ACC112 (cell line): Measurements from ENCODE around the gene TMEM184C.

ENCODE experiments used
- H2AFZ ChIP-seq: fragments of 200-600 bp; sonication (generic); one replicate; pipeline ENCODE4 v1.6.0; 2017; ENCODE audit warnings: antibody characterized with exemption, low read length; ENCODE audit not compliant: unreplicated experiment
- H3K27ac ChIP-seq: fragments of 200-600 bp; sonication (generic); 2 replicates; pipeline ENCODE4 v1.5.1; 2014; ENCODE audit warnings: low read depth, mild to moderate bottlenecking, antibody characterized with exemption, low read length, moderate library complexity
- H3K27me3 ChIP-seq: fragments of 200-600 bp; sonication (generic); 2 replicates; pipeline ENCODE4 v1.6.1; 2014; ENCODE audit warnings: mild to moderate bottlenecking, antibody characterized with exemption, low read length, moderate library complexity, mixed read lengths; ENCODE audit not compliant: insufficient read depth
- H3K36me3 ChIP-seq: fragments of 200-600 bp; sonication (generic); 2 replicates; pipeline ENCODE4 v1.6.1; 2016; ENCODE audit warnings: mild to moderate bottlenecking, antibody characterized with exemption, low read length, moderate library complexity, mixed read lengths; ENCODE audit not compliant: insufficient read depth
- H3K4me1 ChIP-seq: fragments of 200-600 bp; sonication (generic); one replicate; pipeline ENCODE4 v1.6.1; 2016; ENCODE audit warnings: low read length, mixed read lengths; ENCODE audit not compliant: insufficient read depth, unreplicated experiment, control insufficient read depth
- H3K4me3 ChIP-seq: fragments of 200-600 bp; sonication (generic); 2 replicates; pipeline ENCODE4 v1.5.1; 2014; ENCODE audit warnings: mild to moderate bottlenecking, low read depth, low read length
- H3K79me2 ChIP-seq: fragments of 200-600 bp; sonication (generic); one replicate; pipeline ENCODE4 v1.6.0; 2016; ENCODE audit warnings: low read length; ENCODE audit not compliant: control insufficient read depth, unreplicated experiment, insufficient read depth

Gene TMEM184C

GRCh38 chr4:147599206-147599605, 18.0 kb upstream of the TMEM184C start:
- Histone ChIP-seq H2AFZ (peak overlapping the region; percentile 37), H3K4me1 (peaks cover 22% of the 10 kb centered on the region), H3K27ac (no peak overlapping the region; the same call in 1 of the 2 replicates), H3K27me3 (no peaks in the 10 kb centered on the region), H3K4me3 (no peak overlapping the region), H3K79me2 (no peaks in the 10 kb centered on the region), H3K36me3 (no peaks in the 10 kb centered on the region)

- Histone ChIP-seq H3K27me3 (no peaks in the 10 kb centered on the region), H3K36me3 (no peaks in the 10 kb centered on the region), H3K79me2 (no peaks in the 10 kb centered on the region), H2AFZ (peak overlapping the region; percentile 37), H3K4me3 (no peak overlapping the region), H3K4me1 (peaks cover 22% of the 10 kb centered on the region), H3K27ac (peak overlapping the region; percentile 28; the same call in 1 of the 2 replicates)
Observed at GRCh38 chr4:147599769-147600168, 17.4 kb upstream of the TMEM184C start.

GRCh38 chr4:147605499-147605898, 11.7 kb upstream of the TMEM184C start:
- no peaks in the 10 kb centered on the region for H3K27me3 ChIP-seq
- no peaks in the 10 kb centered on the region for H3K79me2 ChIP-seq
- no peak overlapping the region for H2AFZ ChIP-seq
- no peak overlapping the region for H3K4me3 ChIP-seq
- no peaks in the 10 kb centered on the region for H3K36me3 ChIP-seq
- H3K4me1 ChIP-seq = no peaks in the 10 kb centered on the region
- H3K27ac ChIP-seq = no peak overlapping the region

- Histone ChIP-seq H3K27ac (no peak overlapping the region), H3K4me1 (no peaks in the 10 kb centered on the region), H3K4me3 (no peak overlapping the region), H3K27me3 (no peaks in the 10 kb centered on the region), H2AFZ (no peak overlapping the region), H3K36me3 (no peaks in the 10 kb centered on the region), H3K79me2 (no peaks in the 10 kb centered on the region)
Observed at GRCh38 chr4:147607471-147607870, 9.7 kb upstream of the TMEM184C start.

GRCh38 chr4:147610686-147611085, 6.5 kb upstream of the TMEM184C start:
- Histone ChIP-seq H3K27ac (no peak overlapping the region), H3K27me3 (no peaks in the 10 kb centered on the region), H3K4me3 (no peak overlapping the region), H3K4me1 (no peaks in the 10 kb centered on the region), H3K36me3 (no peaks in the 10 kb centered on the region), H2AFZ (no peak overlapping the region), H3K79me2 (no peaks in the 10 kb centered on the region)

GRCh38 chr4:147616849-147617172, 386 bp upstream of the TMEM184C start:
- H3K27ac ChIP-seq = no peak overlapping the region
- H3K79me2 ChIP-seq = peaks cover 21% of the 10 kb centered on the region
- peaks cover 7% of the 10 kb centered on the region for H3K4me1 ChIP-seq
- no peaks in the 10 kb centered on the region for H3K27me3 ChIP-seq
- H3K36me3 ChIP-seq = no peaks in the 10 kb centered on the region
- H3K4me3 ChIP-seq = peak overlapping the region; percentile 84
- peak overlapping the region; percentile 87 for H2AFZ ChIP-seq

- H2AFZ ChIP-seq = peak overlapping the region; percentile 87
- H3K79me2 ChIP-seq = peaks cover 27% of the 10 kb centered on the region
- H3K4me3 ChIP-seq = peak overlapping the region; percentile 84
- H3K4me1 ChIP-seq = peaks cover 7% of the 10 kb centered on the region
- peaks cover 6% of the 10 kb centered on the region; the same call in 1 of the 2 replicates for H3K36me3 ChIP-seq
- no peaks in the 10 kb centered on the region for H3K27me3 ChIP-seq
- H3K27ac ChIP-seq = no peak overlapping the region
Observed at GRCh38 chr4:147617841-147618691, 869 bp downstream of the TMEM184C start.

GRCh38 chr4:147620315-147620714, 3.1 kb downstream of the TMEM184C start:
- peaks cover 19% of the 10 kb centered on the region for H3K36me3 ChIP-seq
- no peak overlapping the region for H3K27ac ChIP-seq
- H3K4me1 ChIP-seq = peaks cover 7% of the 10 kb centered on the region
- no peak overlapping the region for H2AFZ ChIP-seq
- H3K27me3 ChIP-seq = no peaks in the 10 kb centered on the region
- no peak overlapping the region for H3K4me3 ChIP-seq
- peaks cover 27% of the 10 kb centered on the region for H3K79me2 ChIP-seq

GRCh38 chr4:147625733-147626132, 8.5 kb downstream of the TMEM184C start:
- H3K27me3 ChIP-seq = no peaks in the 10 kb centered on the region
- H3K4me3 ChIP-seq = no peak overlapping the region
- H3K27ac ChIP-seq = no peak overlapping the region
- peaks cover 25% of the 10 kb centered on the region for H3K36me3 ChIP-seq
- H3K79me2 ChIP-seq = peaks cover 9% of the 10 kb centered on the region
- H3K4me1 ChIP-seq = peaks cover 3% of the 10 kb centered on the region
- no peak overlapping the region for H2AFZ ChIP-seq

GRCh38 chr4:147626903-147627302, 9.7 kb downstream of the TMEM184C start:
- Histone ChIP-seq H3K27me3 (no peaks in the 10 kb centered on the region), H3K79me2 (peaks cover 6% of the 10 kb centered on the region), H3K36me3 (peaks cover 25% of the 10 kb centered on the region), H2AFZ (no peak overlapping the region), H3K27ac (no peak overlapping the region), H3K4me3 (no peak overlapping the region), H3K4me1 (no peaks in the 10 kb centered on the region)

- no peak overlapping the region for H3K27ac ChIP-seq
Observed at GRCh38 chr4:147628415-147628814, 11.2 kb downstream of the TMEM184C start.

More at GRCh38 chr4:147628415-147628814, 11.2 kb downstream of the TMEM184C start:
- H3K4me3 ChIP-seq = no peak overlapping the region
- H3K79me2 ChIP-seq = no peaks in the 10 kb centered on the region
- H3K36me3 ChIP-seq = peaks cover 20% of the 10 kb centered on the region
- no peak overlapping the region for H2AFZ ChIP-seq
- H3K27me3 ChIP-seq = no peaks in the 10 kb centered on the region
- no peaks in the 10 kb centered on the region for H3K4me1 ChIP-seq
